ENCODE results near the gene SCIN. TPM values are rescaled to one million over a fixed set of nuclear protein-coding genes. Genes with fewer than 3 reads are reported as not detected.

SCIN gene
- polyA plus RNA-seq, 1 donor from 2014 or later, result 0.53 TPM

- H3K9me2 ChIP-seq (ENCODE audit: insufficient read depth, low read length), result no peaks in the 10 kb centered on the region
- no peaks in the 10 kb centered on the region for H3K79me2 ChIP-seq (replicated peaks; ENCODE audit: insufficient read depth, low read length)
- no peak overlapping the region for H3K4me2 ChIP-seq (ENCODE audit: low read length)
- no peaks in the 10 kb centered on the region for H3K9me3 ChIP-seq (ENCODE audit: low read length)
- no peaks in the 10 kb centered on the region for H3F3A ChIP-seq (ENCODE audit: insufficient read depth, low read length, poor library complexity, severe bottlenecking)
- H2AFZ ChIP-seq (ENCODE audit: low read depth, low read length), result no peak overlapping the region
- no peak overlapping the region for H3K4me3 ChIP-seq (ENCODE audit: low read length)
- H3K27ac ChIP-seq (ENCODE audit: low read length), result no peak overlapping the region
- H3K9ac ChIP-seq (ENCODE audit: low read length), result no peak overlapping the region
- no peak for TF ChIP-seq REST (IDR thresholded peaks at IDR 0.05; ENCODE audit: borderline replicate concordance)
- no peak for TF ChIP-seq EP300 (conservative IDR thresholded peaks at IDR 0.05; ENCODE audit: poor library complexity, severe bottlenecking)
- no peak for TF ChIP-seq SMC3 (conservative IDR thresholded peaks at IDR 0.05; ENCODE audit: poor library complexity)
- no peak for TF ChIP-seq POLR2AphosphoS5 (IDR thresholded peaks at IDR 0.05)
- no peak for TF ChIP-seq CTCF (IDR thresholded peaks at IDR 0.05; ENCODE audit: poor library complexity, severe bottlenecking)
- no peak for TF ChIP-seq EZH2 (IDR thresholded peaks at IDR 0.05; ENCODE audit: borderline replicate concordance, insufficient read depth, low read length, poor library complexity, severe bottlenecking)
- TF ChIP-seq MXI1 (conservative IDR thresholded peaks at IDR 0.05; ENCODE audit: poor library complexity, severe bottlenecking), result no peak
- H4K20me1 ChIP-seq (ENCODE audit: insufficient read depth), result no peaks in the 10 kb centered on the region
- H3K36me3 ChIP-seq (ENCODE audit: insufficient read depth, low read length), result no peaks in the 10 kb centered on the region
- H3K27me3 ChIP-seq (ENCODE audit: insufficient read depth, low read depth, low read length), result no peaks in the 10 kb centered on the region
Observed at GRCh38 chr7:12685550-12685949, 115.0 kb downstream of the SCIN start.

- Histone ChIP-seq H3K9ac (ENCODE audit: low read length) (peak overlapping the region; percentile 81), H2AFZ (ENCODE audit: low read depth, low read length) (peak overlapping the region; percentile 68), H3K4me2 (ENCODE audit: low read length) (no peak overlapping the region), H3K79me2 (replicated peaks; ENCODE audit: insufficient read depth, low read length) (peaks cover 3% of the 10 kb centered on the region), H3K27me3 (ENCODE audit: insufficient read depth, low read depth, low read length) (no peaks in the 10 kb centered on the region), H3K27ac (ENCODE audit: low read length) (peak overlapping the region; percentile 59), H3K36me3 (ENCODE audit: insufficient read depth, low read length) (no peaks in the 10 kb centered on the region), H3K9me3 (ENCODE audit: low read length) (no peaks in the 10 kb centered on the region), H3F3A (ENCODE audit: insufficient read depth, low read length, poor library complexity, severe bottlenecking) (no peaks in the 10 kb centered on the region), H3K9me2 (ENCODE audit: insufficient read depth, low read length) (no peaks in the 10 kb centered on the region), H3K4me3 (ENCODE audit: low read length) (peak overlapping the region; percentile 95), H4K20me1 (ENCODE audit: insufficient read depth) (no peaks in the 10 kb centered on the region)
- TF ChIP-seq POLR2AphosphoS5 (IDR thresholded peaks at IDR 0.05) (peak; percentile 14), SMC3 (conservative IDR thresholded peaks at IDR 0.05; ENCODE audit: poor library complexity) (peak; percentile 56), RAD21 (conservative IDR thresholded peaks at IDR 0.05) (peak; percentile 42), CTCF (IDR thresholded peaks at IDR 0.05; ENCODE audit: poor library complexity, severe bottlenecking) (peak; percentile 99), EZH2 (IDR thresholded peaks at IDR 0.05; ENCODE audit: borderline replicate concordance, insufficient read depth, low read length, poor library complexity, severe bottlenecking) (no peak), EP300 (conservative IDR thresholded peaks at IDR 0.05; ENCODE audit: poor library complexity, severe bottlenecking) (peak; percentile 36)
Observed at GRCh38 chr7:12686234-12686890, 115.8 kb downstream of the SCIN start.

All from neural cell (in vitro differentiated cells).